Measurements from ENCODE around the gene RYR3.

- TF ChIP-seq TAF1 (IDR thresholded peaks at IDR 0.05; ENCODE audit: borderline replicate concordance, low read depth, low read length), result no peak
- TF ChIP-seq POLR2A (IDR thresholded peaks at IDR 0.05; ENCODE audit: low read depth, low read length), result no peak
Measured at GRCh38 chr15:33907326-33907725, 596.6 kb downstream of the RYR3 start.
